Keratinocyte (primary cell): ENCODE data around the gene NLRC3. TPM values are rescaled to one million over a fixed set of nuclear protein-coding genes. Genes with fewer than 3 reads are reported as not detected.

ENCODE experiments used
- DNase-seq: peaks from one replicate; pipeline ENCODE4 v3.0.0-alpha.2; 2011; ENCODE audit warnings: low read depth, missing footprints, low spot score
- FAIRE-seq: peaks from 2 replicates; lab custom pipeline; 2011; peaks lifted over from hg19 to GRCh38; lab: Jason Lieb, UNC
- H2AFZ ChIP-seq: 2 replicates; pipeline ENCODE4 v1.6.0; 2012; ENCODE audit warnings: low read length, control low read depth, inconsistent platforms; ENCODE audit not compliant: control insufficient read depth
- H3K27ac ChIP-seq: 2 replicates; pipeline ENCODE4 v1.5.1; 2011; ENCODE audit warnings: low read length; ENCODE audit not compliant: control insufficient read depth, insufficient read depth
- H3K27me3 ChIP-seq: 3 replicates; pipeline ENCODE4 v1.6.0; 2011; ENCODE audit warnings: low read length; ENCODE audit not compliant: control insufficient read depth, insufficient read depth; ENCODE audit errors: extremely low read depth
- H3K36me3 ChIP-seq, 2 experiments: 2 replicates in 1 of 2; 3 replicates in 1 of 2; pipeline ENCODE4 v1.5.1; 2011; ENCODE audit warnings: low read length in 2 of 2, mild to moderate bottlenecking in 1 of 2; ENCODE audit not compliant: control insufficient read depth in 2 of 2, insufficient read depth in 2 of 2; ENCODE audit errors: extremely low read depth in 1 of 2
- H3K4me1 ChIP-seq: 3 replicates; pipeline ENCODE4 v1.5.1; 2011; ENCODE audit warnings: low read length; ENCODE audit not compliant: control insufficient read depth, insufficient read depth; ENCODE audit errors: extremely low read depth
- H3K4me2 ChIP-seq: 3 replicates; pipeline ENCODE4 v1.6.0; 2011; ENCODE audit warnings: low read depth, low read length; ENCODE audit not compliant: control insufficient read depth, insufficient read depth; ENCODE audit errors: extremely low read depth
- H3K4me3 ChIP-seq, 3 experiments: fragments of 200-600 bp in 1 of 3; sonication (generic) in 1 of 3; 2 replicates in 2 of 3; 3 replicates in 1 of 3; pipeline ENCODE4 v1.5.1; 2011 to 2016; ENCODE audit warnings: low read length in 3 of 3, mild to moderate bottlenecking in 3 of 3, control low read depth in 2 of 3, inconsistent platforms in 1 of 3, low read depth in 1 of 3, mixed read lengths in 1 of 3, mixed run types in 1 of 3, moderate library complexity in 1 of 3; ENCODE audit not compliant: control insufficient read depth in 2 of 3, insufficient read depth in 2 of 3; ENCODE audit errors: extremely low read depth in 1 of 3
- H3K79me2 ChIP-seq: 2 replicates; pipeline ENCODE4 v1.6.0; 2012; ENCODE audit warnings: low read length; ENCODE audit not compliant: control insufficient read depth, insufficient read depth
- H3K9ac ChIP-seq: 3 replicates; pipeline ENCODE4 v1.6.0; 2011; ENCODE audit warnings: low read length; ENCODE audit not compliant: control insufficient read depth, insufficient read depth; ENCODE audit errors: extremely low read depth
- H3K9me1 ChIP-seq: 3 replicates; pipeline ENCODE4 v1.6.0; 2011; ENCODE audit warnings: low read length; ENCODE audit not compliant: control insufficient read depth, insufficient read depth; ENCODE audit errors: extremely low read depth
- H3K9me3 ChIP-seq: 2 replicates; pipeline ENCODE4 v1.5.1; 2012; ENCODE audit warnings: low read depth, low read length; ENCODE audit not compliant: control insufficient read depth
- H4K20me1 ChIP-seq: 3 replicates; pipeline ENCODE4 v1.6.0; 2011; ENCODE audit warnings: low read length; ENCODE audit not compliant: control insufficient read depth, insufficient read depth; ENCODE audit errors: extremely low read depth
- EZH2 ChIP-seq: IDR thresholded peaks from one replicate; pipeline ENCODE4 v1.6.1; 2012; ENCODE audit warnings: inconsistent platforms, mild to moderate bottlenecking, low read length, moderate library complexity
- dilution Hi-C: fragments of 300-500 bp; cut with MboI; formaldehyde crosslinking; loops from one replicate; pipeline ENCODE4 v1.7.0; 2020; ENCODE audit warnings: low sequenced_read_pairs; ENCODE audit not compliant: extremely low pct_ligation_motif_present
- polyA plus RNA-seq, 5 experiments: library from polyadenylated mRNA; depleted of rRNA in 3 of 5; stranded (reverse) in 3 of 5; stranded (forward) in 1 of 5; unstranded in 1 of 5; fragments of >200 nt; gene quantifications; 1 replicate in 1 of 5; 2 replicates in 3 of 5; 3 replicates in 1 of 5; pipeline versions ENCODE4 v1.2.1 to v1.2.3, GENCODE V29; 2011 to 2012; ENCODE audit warnings: missing spikeins in 2 of 5, low read depth in 1 of 5, low replicate concordance in 1 of 5
- TF ChIP-seq, protein P1 (sequence below), 3 experiments: IDR thresholded peaks in 1 of 3; conservative IDR thresholded peaks in 1 of 3; optimal IDR thresholded peaks in 1 of 3; 2 replicates in 2 of 3; 3 replicates in 1 of 3; pipeline versions ENCODE3 to v1.5.1; 2011; ENCODE audit warnings: low read length in 3 of 3, mild to moderate bottlenecking in 3 of 3, moderate library complexity in 2 of 3, control low read depth in 1 of 3, inconsistent platforms in 1 of 3; ENCODE audit not compliant: insufficient read depth in 2 of 3; ENCODE audit errors: extremely low read depth in 1 of 3

The NLRC3 gene
- polyA plus RNA-seq, 1 donor (not counting 4 experiments of a cell fraction or from before 2014, with no cell fraction given): not detected

DNA sequence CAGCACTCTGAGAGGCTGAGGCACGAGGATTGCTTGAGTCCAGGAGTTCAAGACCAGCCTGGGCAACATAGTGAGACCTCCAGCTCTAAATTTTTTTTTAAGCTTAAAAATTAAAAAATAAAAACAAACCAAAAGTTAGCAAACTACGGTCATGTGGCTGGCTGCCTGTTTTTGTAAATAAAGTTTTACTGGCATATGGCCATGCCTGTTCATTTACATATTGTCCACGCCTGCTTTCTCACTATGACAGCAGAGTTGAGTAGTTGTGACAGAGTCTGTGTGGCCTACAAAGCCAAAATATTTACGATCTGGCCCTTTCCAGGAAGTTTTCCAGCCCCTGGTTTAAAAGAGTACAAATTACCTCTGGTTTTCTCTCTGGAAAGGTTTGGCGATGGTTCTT lies 30.9 kb upstream of the NLRC3 start:
- Histone ChIP-seq H3K36me3 (peaks cover 4 to 5% of the 10 kb centered on the region in 2 experiments), H3K9me1 (peaks cover 3% of the 10 kb centered on the region), H3K4me1 (peaks cover 13% of the 10 kb centered on the region), H3K9me3 (no peaks in the 10 kb centered on the region), H4K20me1 (no peaks in the 10 kb centered on the region), H3K27ac (no peak overlapping the region), H3K4me3 (no peak overlapping the region), H3K9ac (no peak overlapping the region), H3K79me2 (peaks cover 18% of the 10 kb centered on the region), H3K4me2 (no peak overlapping the region), H2AFZ (no peak overlapping the region), H3K27me3 (no peaks in the 10 kb centered on the region)
- FAIRE-seq: no peak
- dilution Hi-C loops: no loop called here
- no peak for TF ChIP-seq EZH2
- TF ChIP-seq, protein P1, sequence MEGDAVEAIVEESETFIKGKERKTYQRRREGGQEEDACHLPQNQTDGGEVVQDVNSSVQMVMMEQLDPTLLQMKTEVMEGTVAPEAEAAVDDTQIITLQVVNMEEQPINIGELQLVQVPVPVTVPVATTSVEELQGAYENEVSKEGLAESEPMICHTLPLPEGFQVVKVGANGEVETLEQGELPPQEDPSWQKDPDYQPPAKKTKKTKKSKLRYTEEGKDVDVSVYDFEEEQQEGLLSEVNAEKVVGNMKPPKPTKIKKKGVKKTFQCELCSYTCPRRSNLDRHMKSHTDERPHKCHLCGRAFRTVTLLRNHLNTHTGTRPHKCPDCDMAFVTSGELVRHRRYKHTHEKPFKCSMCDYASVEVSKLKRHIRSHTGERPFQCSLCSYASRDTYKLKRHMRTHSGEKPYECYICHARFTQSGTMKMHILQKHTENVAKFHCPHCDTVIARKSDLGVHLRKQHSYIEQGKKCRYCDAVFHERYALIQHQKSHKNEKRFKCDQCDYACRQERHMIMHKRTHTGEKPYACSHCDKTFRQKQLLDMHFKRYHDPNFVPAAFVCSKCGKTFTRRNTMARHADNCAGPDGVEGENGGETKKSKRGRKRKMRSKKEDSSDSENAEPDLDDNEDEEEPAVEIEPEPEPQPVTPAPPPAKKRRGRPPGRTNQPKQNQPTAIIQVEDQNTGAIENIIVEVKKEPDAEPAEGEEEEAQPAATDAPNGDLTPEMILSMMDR (optimal IDR thresholded peaks at IDR 0.05 in 1 of 3, IDR thresholded peaks at IDR 0.05 in 1 of 3, conservative IDR thresholded peaks at IDR 0.05 in 1 of 3; ENCODE audit: extremely low read depth in 1 of 3, insufficient read depth in 2 of 3, low read length in 3 of 3): no peak
- no peak for DNase-seq

DNA sequence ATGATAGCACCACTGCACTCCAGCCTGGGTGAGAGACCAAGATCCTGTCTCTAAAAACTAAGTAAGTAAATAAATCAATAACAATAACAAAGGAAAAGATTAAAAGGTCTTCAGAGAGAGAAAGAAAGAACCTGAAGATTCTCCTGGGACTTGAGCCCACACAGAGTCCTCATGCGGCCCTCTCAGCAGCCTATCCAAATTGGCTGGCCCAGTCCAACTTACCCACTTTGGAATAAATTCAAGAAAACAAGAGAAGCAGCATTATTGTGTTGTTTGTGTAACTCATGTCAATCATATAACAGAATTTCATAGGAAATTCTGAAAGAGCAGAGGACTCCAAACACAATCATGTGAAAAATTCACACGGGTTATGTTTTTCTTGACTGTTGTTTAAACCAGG lies 30.4 kb upstream of the NLRC3 start:
- H3K9me1 ChIP-seq: no peaks in the 10 kb centered on the region
- DNase-seq (no peak), FAIRE-seq (no peak)
- dilution Hi-C loops: no loop called here
- H3K4me2 ChIP-seq: no peak overlapping the region
- H3K9me3 ChIP-seq: no peaks in the 10 kb centered on the region
- TF ChIP-seq, protein P1 (optimal IDR thresholded peaks at IDR 0.05 in 1 of 3, IDR thresholded peaks at IDR 0.05 in 1 of 3, conservative IDR thresholded peaks at IDR 0.05 in 1 of 3; ENCODE audit: extremely low read depth in 1 of 3, insufficient read depth in 2 of 3, low read length in 3 of 3): no peak
- no peak for TF ChIP-seq EZH2
- no peak overlapping the region for H3K4me3 ChIP-seq
- H3K36me3 ChIP-seq: peaks cover 4 to 5% of the 10 kb centered on the region in 2 experiments
- H3K27ac ChIP-seq: no peak overlapping the region
- H3K79me2 ChIP-seq: peaks cover 14% of the 10 kb centered on the region
- peaks cover 9% of the 10 kb centered on the region for H3K4me1 ChIP-seq
- no peaks in the 10 kb centered on the region for H3K27me3 ChIP-seq
- no peak overlapping the region for H2AFZ ChIP-seq
- no peaks in the 10 kb centered on the region for H4K20me1 ChIP-seq
- no peak overlapping the region for H3K9ac ChIP-seq
